Keratinocyte (primary cell): Measurements from ENCODE around the gene UBQLN4. TPM values are rescaled to one million over a fixed set of nuclear protein-coding genes. Genes with fewer than 3 reads are reported as not detected.

Experiments
- DNase-seq: peaks from one replicate; pipeline ENCODE4 v3.0.0-alpha.2; 2011; ENCODE audit warnings: low read depth, missing footprints, low spot score
- FAIRE-seq: peaks from 2 replicates; lab custom pipeline; 2011; peaks lifted over from hg19 to GRCh38; lab: Jason Lieb, UNC
- H2AFZ ChIP-seq: 2 replicates; pipeline ENCODE4 v1.6.0; 2012; ENCODE audit warnings: low read length, control low read depth, inconsistent platforms; ENCODE audit not compliant: control insufficient read depth
- H3K27ac ChIP-seq: 2 replicates; pipeline ENCODE4 v1.5.1; 2011; ENCODE audit warnings: low read length; ENCODE audit not compliant: control insufficient read depth, insufficient read depth
- H3K27me3 ChIP-seq: 3 replicates; pipeline ENCODE4 v1.6.0; 2011; ENCODE audit warnings: low read length; ENCODE audit not compliant: control insufficient read depth, insufficient read depth; ENCODE audit errors: extremely low read depth
- H3K36me3 ChIP-seq, 2 experiments: 2 replicates in 1 of 2; 3 replicates in 1 of 2; pipeline ENCODE4 v1.5.1; 2011; ENCODE audit warnings: low read length in 2 of 2, mild to moderate bottlenecking in 1 of 2; ENCODE audit not compliant: control insufficient read depth in 2 of 2, insufficient read depth in 2 of 2; ENCODE audit errors: extremely low read depth in 1 of 2
- H3K4me1 ChIP-seq: 3 replicates; pipeline ENCODE4 v1.5.1; 2011; ENCODE audit warnings: low read length; ENCODE audit not compliant: control insufficient read depth, insufficient read depth; ENCODE audit errors: extremely low read depth
- H3K4me2 ChIP-seq: 3 replicates; pipeline ENCODE4 v1.6.0; 2011; ENCODE audit warnings: low read depth, low read length; ENCODE audit not compliant: control insufficient read depth, insufficient read depth; ENCODE audit errors: extremely low read depth
- H3K4me3 ChIP-seq, 3 experiments: fragments of 200-600 bp in 1 of 3; sonication (generic) in 1 of 3; 2 replicates in 2 of 3; 3 replicates in 1 of 3; pipeline ENCODE4 v1.5.1; 2011 to 2016; ENCODE audit warnings: low read length in 3 of 3, mild to moderate bottlenecking in 3 of 3, control low read depth in 2 of 3, inconsistent platforms in 1 of 3, low read depth in 1 of 3, mixed read lengths in 1 of 3, mixed run types in 1 of 3, moderate library complexity in 1 of 3; ENCODE audit not compliant: control insufficient read depth in 2 of 3, insufficient read depth in 2 of 3; ENCODE audit errors: extremely low read depth in 1 of 3
- H3K79me2 ChIP-seq: 2 replicates; pipeline ENCODE4 v1.6.0; 2012; ENCODE audit warnings: low read length; ENCODE audit not compliant: control insufficient read depth, insufficient read depth
- H3K9ac ChIP-seq: 3 replicates; pipeline ENCODE4 v1.6.0; 2011; ENCODE audit warnings: low read length; ENCODE audit not compliant: control insufficient read depth, insufficient read depth; ENCODE audit errors: extremely low read depth
- H3K9me1 ChIP-seq: 3 replicates; pipeline ENCODE4 v1.6.0; 2011; ENCODE audit warnings: low read length; ENCODE audit not compliant: control insufficient read depth, insufficient read depth; ENCODE audit errors: extremely low read depth
- H3K9me3 ChIP-seq: 2 replicates; pipeline ENCODE4 v1.5.1; 2012; ENCODE audit warnings: low read depth, low read length; ENCODE audit not compliant: control insufficient read depth
- H4K20me1 ChIP-seq: 3 replicates; pipeline ENCODE4 v1.6.0; 2011; ENCODE audit warnings: low read length; ENCODE audit not compliant: control insufficient read depth, insufficient read depth; ENCODE audit errors: extremely low read depth
- EZH2 ChIP-seq: IDR thresholded peaks from one replicate; pipeline ENCODE4 v1.6.1; 2012; ENCODE audit warnings: inconsistent platforms, mild to moderate bottlenecking, low read length, moderate library complexity
- dilution Hi-C: fragments of 300-500 bp; cut with MboI; formaldehyde crosslinking; loops from one replicate; pipeline ENCODE4 v1.7.0; 2020; ENCODE audit warnings: low sequenced_read_pairs; ENCODE audit not compliant: extremely low pct_ligation_motif_present
- polyA plus RNA-seq, 5 experiments: library from polyadenylated mRNA; depleted of rRNA in 3 of 5; stranded (reverse) in 3 of 5; stranded (forward) in 1 of 5; unstranded in 1 of 5; fragments of >200 nt; gene quantifications; 1 replicate in 1 of 5; 2 replicates in 3 of 5; 3 replicates in 1 of 5; pipeline versions ENCODE4 v1.2.1 to v1.2.3, GENCODE V29; 2011 to 2012; ENCODE audit warnings: missing spikeins in 2 of 5, low read depth in 1 of 5, low replicate concordance in 1 of 5
- TF ChIP-seq, protein P1 (sequence below), 3 experiments: IDR thresholded peaks in 1 of 3; conservative IDR thresholded peaks in 1 of 3; optimal IDR thresholded peaks in 1 of 3; 2 replicates in 2 of 3; 3 replicates in 1 of 3; pipeline versions ENCODE3 to v1.5.1; 2011; ENCODE audit warnings: low read length in 3 of 3, mild to moderate bottlenecking in 3 of 3, moderate library complexity in 2 of 3, control low read depth in 1 of 3, inconsistent platforms in 1 of 3; ENCODE audit not compliant: insufficient read depth in 2 of 3; ENCODE audit errors: extremely low read depth in 1 of 3

Gene UBQLN4
- polyA plus RNA-seq, 1 donor (not counting 4 experiments of a cell fraction or from before 2014, with no cell fraction given), result 35.8 TPM

DNA sequence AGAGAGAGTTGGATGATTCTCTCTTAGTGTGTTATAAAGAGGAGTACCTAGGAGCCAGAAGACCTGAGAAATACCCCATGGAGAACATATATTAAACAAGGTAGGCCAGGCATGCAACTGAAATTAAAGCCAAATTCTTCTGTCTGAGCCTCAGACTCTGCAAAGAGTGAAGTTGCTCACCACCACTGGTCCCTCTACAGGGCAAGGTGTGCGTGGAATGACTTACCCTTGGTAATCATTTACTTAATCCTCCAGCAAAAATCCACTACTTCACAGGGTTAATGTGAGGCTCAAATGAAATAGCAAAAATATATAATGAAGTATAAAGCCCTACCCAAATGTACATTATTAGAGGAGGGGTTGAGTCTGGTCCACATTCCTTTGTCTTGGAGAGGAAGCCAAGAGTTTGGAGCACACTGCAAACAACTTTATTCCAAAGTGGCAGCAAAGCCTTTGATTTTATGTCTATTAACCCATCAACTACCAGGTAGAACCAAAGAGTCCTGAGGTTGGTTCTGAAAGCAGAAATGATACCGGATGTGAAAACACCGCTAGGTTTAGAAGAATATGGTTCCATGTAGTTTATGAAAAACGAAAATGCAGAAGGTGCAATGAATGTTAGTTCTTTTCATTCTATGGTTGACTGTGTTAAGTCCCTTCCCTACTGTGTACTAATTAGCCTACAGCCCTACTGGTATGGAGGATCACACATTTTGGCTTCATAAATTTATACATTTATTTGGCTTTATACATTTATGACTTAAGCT is 41.4 kb downstream of the UBQLN4 start:
- Histone ChIP-seq H3K4me2 (no peak overlapping the region), H3K27me3 (no peaks in the 10 kb centered on the region), H4K20me1 (no peaks in the 10 kb centered on the region), H3K36me3 (peaks cover 25 to 29% of the 10 kb centered on the region in 2 experiments), H2AFZ (no peak overlapping the region), H3K9me3 (no peaks in the 10 kb centered on the region), H3K9me1 (no peaks in the 10 kb centered on the region), H3K9ac (no peak overlapping the region), H3K4me3 (no peak overlapping the region), H3K79me2 (peaks cover 4% of the 10 kb centered on the region), H3K27ac (no peak overlapping the region), H3K4me1 (no peaks in the 10 kb centered on the region)
- TF ChIP-seq, protein P1, sequence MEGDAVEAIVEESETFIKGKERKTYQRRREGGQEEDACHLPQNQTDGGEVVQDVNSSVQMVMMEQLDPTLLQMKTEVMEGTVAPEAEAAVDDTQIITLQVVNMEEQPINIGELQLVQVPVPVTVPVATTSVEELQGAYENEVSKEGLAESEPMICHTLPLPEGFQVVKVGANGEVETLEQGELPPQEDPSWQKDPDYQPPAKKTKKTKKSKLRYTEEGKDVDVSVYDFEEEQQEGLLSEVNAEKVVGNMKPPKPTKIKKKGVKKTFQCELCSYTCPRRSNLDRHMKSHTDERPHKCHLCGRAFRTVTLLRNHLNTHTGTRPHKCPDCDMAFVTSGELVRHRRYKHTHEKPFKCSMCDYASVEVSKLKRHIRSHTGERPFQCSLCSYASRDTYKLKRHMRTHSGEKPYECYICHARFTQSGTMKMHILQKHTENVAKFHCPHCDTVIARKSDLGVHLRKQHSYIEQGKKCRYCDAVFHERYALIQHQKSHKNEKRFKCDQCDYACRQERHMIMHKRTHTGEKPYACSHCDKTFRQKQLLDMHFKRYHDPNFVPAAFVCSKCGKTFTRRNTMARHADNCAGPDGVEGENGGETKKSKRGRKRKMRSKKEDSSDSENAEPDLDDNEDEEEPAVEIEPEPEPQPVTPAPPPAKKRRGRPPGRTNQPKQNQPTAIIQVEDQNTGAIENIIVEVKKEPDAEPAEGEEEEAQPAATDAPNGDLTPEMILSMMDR (optimal IDR thresholded peaks at IDR 0.05 in 1 of 3, IDR thresholded peaks at IDR 0.05 in 1 of 3, conservative IDR thresholded peaks at IDR 0.05 in 1 of 3; ENCODE audit: extremely low read depth in 1 of 3, insufficient read depth in 2 of 3, low read length in 3 of 3), result no peak
- no peak for TF ChIP-seq EZH2
- no peak for FAIRE-seq
- no peak for DNase-seq
- dilution Hi-C loops, result no loop called here

DNA sequence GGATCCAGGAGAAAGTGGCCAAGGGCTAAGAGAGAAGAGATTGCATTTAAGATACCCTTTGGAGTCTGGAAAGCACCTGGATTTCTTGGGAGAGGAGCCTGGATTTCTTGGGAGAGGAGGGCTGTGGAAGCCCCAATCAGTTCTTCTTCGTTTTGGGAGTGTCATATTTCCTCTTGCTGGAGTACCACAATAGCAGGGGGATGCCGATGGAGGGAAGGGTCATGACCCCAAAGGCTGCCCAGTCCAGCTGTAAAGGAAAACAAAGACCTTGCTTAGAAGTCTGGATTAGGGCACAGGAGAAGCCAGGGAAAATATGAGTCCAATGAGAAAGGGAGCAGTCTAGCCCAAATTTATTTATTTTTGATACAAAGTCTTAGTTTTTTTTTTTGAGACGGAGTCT is 44.2 kb downstream of the UBQLN4 start:
- Histone ChIP-seq H3K9ac (no peak overlapping the region), H3K27ac (no peak overlapping the region), H2AFZ (no peak overlapping the region), H3K4me1 (peaks cover 5% of the 10 kb centered on the region), H3K79me2 (peaks cover 2% of the 10 kb centered on the region), H3K4me2 (no peak overlapping the region), H4K20me1 (no peaks in the 10 kb centered on the region), H3K9me3 (no peaks in the 10 kb centered on the region), H3K9me1 (peaks cover 3% of the 10 kb centered on the region), H3K36me3 (peaks cover 20 to 28% of the 10 kb centered on the region in 2 experiments), H3K27me3 (no peaks in the 10 kb centered on the region), H3K4me3 (no peak overlapping the region)
- DNase-seq (no peak), FAIRE-seq (no peak)
- dilution Hi-C loops, result no loop called here
- TF ChIP-seq, protein P1 (optimal IDR thresholded peaks at IDR 0.05 in 1 of 3, IDR thresholded peaks at IDR 0.05 in 1 of 3, conservative IDR thresholded peaks at IDR 0.05 in 1 of 3; ENCODE audit: extremely low read depth in 1 of 3, insufficient read depth in 2 of 3, low read length in 3 of 3), result no peak
- no peak for TF ChIP-seq EZH2
